Activated CD8-positive, alpha-beta T cell treated with anti-CD3 and anti-CD28 coated beads for 36 hours (primary cell): ENCODE results near the gene SOST. TPM values are rescaled to one million over a fixed set of nuclear protein-coding genes. Genes with fewer than 3 reads are reported as not detected.

ENCODE experiments used
- ATAC-seq: fragments of 200-7000 bp; cut with Tn5 transposase; one replicate; pipeline ENCODE4 v1.10.0; 2021; ENCODE audit warnings: mild to moderate bottlenecking, moderate library complexity
- CTCF ChIA-PET: fragments of 350-600 bp; sonication (Branson Sonifier 250); formaldehyde crosslinking; loops from one replicate; lab custom pipeline; 2021; ENCODE audit warnings: antibody characterized with exemption; lab: Charles Lee
- POLR2A ChIA-PET: fragments of 350-600 bp; sonication (Branson Sonifier 250); formaldehyde crosslinking; loops from one replicate; lab custom pipeline; 2021; ENCODE audit warnings: antibody characterized with exemption; lab: Charles Lee
- DNase-seq: peaks from one replicate; pipeline ENCODE4 v3.0.0-alpha.2; 2020
- H3K27ac Mint-ChIP-seq: one replicate; pipeline ENCODE4 v1.8.0; 2021; ENCODE audit warnings: mild to moderate bottlenecking, mixed read lengths
- H3K27me3 Mint-ChIP-seq: one replicate; pipeline ENCODE4 v1.8.0; 2021; ENCODE audit warnings: mixed read lengths
- H3K36me3 Mint-ChIP-seq: one replicate; pipeline ENCODE4 v1.8.0; 2021; ENCODE audit warnings: low read depth, mixed read lengths
- H3K4me1 Mint-ChIP-seq: one replicate; pipeline ENCODE4 v1.8.0; 2021; ENCODE audit warnings: low read depth, mixed read lengths
- H3K4me3 Mint-ChIP-seq: one replicate; pipeline ENCODE4 v1.8.0; 2021; ENCODE audit warnings: mild to moderate bottlenecking, moderate library complexity, mixed read lengths
- H3K9me3 Mint-ChIP-seq: one replicate; pipeline ENCODE4 v1.8.0; 2021; ENCODE audit warnings: mixed read lengths
- CTCF ChIP-seq: fragments of 200-600 bp; IDR thresholded peaks from one replicate; pipeline ENCODE4 v1.8.0; 2022; ENCODE audit warnings: antibody characterized with exemption, mild to moderate bottlenecking
- intact Hi-C: fragments of 100-400 bp; cut with micrococcal nuclease; formaldehyde crosslinking; loops from one replicate; pipeline ENCODE4 v1.10.0; 2022
- total RNA-seq, 2 experiments: library from RNA; stranded (reverse); gene quantifications; one replicate each; pipeline ENCODE4 v1.2.3, GENCODE V29; 2021

SOST gene
- total RNA-seq, 2 experiments from 2014 or later: not detected

- ATAC-seq (no peak), DNase-seq (no peak)
- Mint-ChIP-seq H3K4me1 (peaks cover 4% of the 10 kb centered on the region), H3K4me3 (no peak overlapping the region), H3K27me3 (peaks cover 14% of the 10 kb centered on the region), H3K27ac (no peak overlapping the region), H3K9me3 (no peaks in the 10 kb centered on the region), H3K36me3 (no peaks in the 10 kb centered on the region)
- POLR2A ChIA-PET: no interaction called here
- CTCF ChIA-PET: interaction anchor here (1.3 to 1.7 kb wide), 2 partner anchors 23 to 57 kb away, joined by 7 to 8 read pairs; partner anchors contain the start of gene CD300LG
- intact Hi-C loops: no loop called here
- TF ChIP-seq CTCF: no peak
Measured at GRCh38 chr17:43789482-43789881, 30.9 kb upstream of the SOST start.

- intact Hi-C loops: no loop called here
- Mint-ChIP-seq H3K36me3 (no peaks in the 10 kb centered on the region), H3K27me3 (peaks cover 15% of the 10 kb centered on the region), H3K4me1 (peaks cover 4% of the 10 kb centered on the region), H3K4me3 (no peak overlapping the region), H3K9me3 (no peaks in the 10 kb centered on the region), H3K27ac (no peak overlapping the region)
- TF ChIP-seq CTCF: no peak
- no peak for ATAC-seq
- DNase-seq: no peak
- ChIA-PET POLR2A (no interaction called here), CTCF (interaction anchor here (0.6 to 1.7 kb wide), 3 partner anchors 90 to 271 kb away, joined by 3 to 5 read pairs (median 3); no protein-coding TSS in a partner anchor)
Measured at GRCh38 chr17:43788540-43788939, 29.9 kb upstream of the SOST start.

- Mint-ChIP-seq H3K27ac (no peak overlapping the region), H3K4me3 (no peak overlapping the region), H3K36me3 (no peaks in the 10 kb centered on the region), H3K9me3 (no peaks in the 10 kb centered on the region), H3K4me1 (peaks cover 4% of the 10 kb centered on the region), H3K27me3 (peaks cover 14% of the 10 kb centered on the region)
- TF ChIP-seq CTCF: no peak
- ChIA-PET POLR2A (no interaction called here), CTCF (interaction anchor here (1.1 to 1.7 kb wide), 2 partner anchors 91 to 92 kb away, joined by 3 to 5 read pairs; no protein-coding TSS in a partner anchor)
- ATAC-seq: no peak
- no peak for DNase-seq
- intact Hi-C loops: no loop called here
Measured at GRCh38 chr17:43787728-43788127, 29.1 kb upstream of the SOST start.

- no peak overlapping the region for H3K4me3 Mint-ChIP-seq
- CTCF ChIA-PET: interaction anchor here (0.6 to 1.4 kb wide), 4 partner anchors 18 to 62 kb away, joined by 3 to 4 read pairs (median 3); no protein-coding TSS in a partner anchor
- no peak for ATAC-seq
Measured at GRCh38 chr17:43784628-43785101, 26.1 kb upstream of the SOST start.

More at GRCh38 chr17:43784628-43785101, 26.1 kb upstream of the SOST start:
- H3K27ac Mint-ChIP-seq: no peak overlapping the region
- H3K9me3 Mint-ChIP-seq: no peaks in the 10 kb centered on the region
- peaks cover 32% of the 10 kb centered on the region for H3K27me3 Mint-ChIP-seq
- no peaks in the 10 kb centered on the region for H3K36me3 Mint-ChIP-seq
- H3K4me1 Mint-ChIP-seq: peaks cover 2% of the 10 kb centered on the region
- intact Hi-C loops: no loop called here
- no peak for TF ChIP-seq CTCF
- no peak for DNase-seq
- POLR2A ChIA-PET: no interaction called here
